ENCODE data around the gene SNX32. TPM values are rescaled to one million over a fixed set of nuclear protein-coding genes. Genes with fewer than 3 reads are reported as not detected.

Gene SNX32
- total RNA-seq (5.9 and 6.0 TPM in 2 replicates), polyA plus RNA-seq (13.2 and 21.4 TPM in 2 replicates)

GRCh38 chr11:65833297-65834030 lies at the start of gene SNX32:
TSS of gene SNX32 (plus strand) at chr11:65833963. CDS start at chr11:65834066, 103 bp downstream.
- Histone ChIP-seq H3K4me1 (ENCODE audit: low read depth) (no peaks in the 10 kb centered on the region), H3K9me3 (ENCODE audit: low read depth) (no peaks in the 10 kb centered on the region), H3K27me3 (no peaks in the 10 kb centered on the region), H3K4me3 (peak within 1 kb of the TSS; percentile 48), H3K27ac (no peak within 1 kb of the TSS), H3K36me3 (no peaks in the 10 kb centered on the region)
- peak; percentile 96 for DNase-seq (ENCODE audit: low read depth in 1 of 2, low spot score in 1 of 2)
- TF ChIP-seq, protein P1, sequence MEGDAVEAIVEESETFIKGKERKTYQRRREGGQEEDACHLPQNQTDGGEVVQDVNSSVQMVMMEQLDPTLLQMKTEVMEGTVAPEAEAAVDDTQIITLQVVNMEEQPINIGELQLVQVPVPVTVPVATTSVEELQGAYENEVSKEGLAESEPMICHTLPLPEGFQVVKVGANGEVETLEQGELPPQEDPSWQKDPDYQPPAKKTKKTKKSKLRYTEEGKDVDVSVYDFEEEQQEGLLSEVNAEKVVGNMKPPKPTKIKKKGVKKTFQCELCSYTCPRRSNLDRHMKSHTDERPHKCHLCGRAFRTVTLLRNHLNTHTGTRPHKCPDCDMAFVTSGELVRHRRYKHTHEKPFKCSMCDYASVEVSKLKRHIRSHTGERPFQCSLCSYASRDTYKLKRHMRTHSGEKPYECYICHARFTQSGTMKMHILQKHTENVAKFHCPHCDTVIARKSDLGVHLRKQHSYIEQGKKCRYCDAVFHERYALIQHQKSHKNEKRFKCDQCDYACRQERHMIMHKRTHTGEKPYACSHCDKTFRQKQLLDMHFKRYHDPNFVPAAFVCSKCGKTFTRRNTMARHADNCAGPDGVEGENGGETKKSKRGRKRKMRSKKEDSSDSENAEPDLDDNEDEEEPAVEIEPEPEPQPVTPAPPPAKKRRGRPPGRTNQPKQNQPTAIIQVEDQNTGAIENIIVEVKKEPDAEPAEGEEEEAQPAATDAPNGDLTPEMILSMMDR (IDR thresholded peaks at IDR 0.05; ENCODE audit: low read depth, low read length): no peak

DNA sequence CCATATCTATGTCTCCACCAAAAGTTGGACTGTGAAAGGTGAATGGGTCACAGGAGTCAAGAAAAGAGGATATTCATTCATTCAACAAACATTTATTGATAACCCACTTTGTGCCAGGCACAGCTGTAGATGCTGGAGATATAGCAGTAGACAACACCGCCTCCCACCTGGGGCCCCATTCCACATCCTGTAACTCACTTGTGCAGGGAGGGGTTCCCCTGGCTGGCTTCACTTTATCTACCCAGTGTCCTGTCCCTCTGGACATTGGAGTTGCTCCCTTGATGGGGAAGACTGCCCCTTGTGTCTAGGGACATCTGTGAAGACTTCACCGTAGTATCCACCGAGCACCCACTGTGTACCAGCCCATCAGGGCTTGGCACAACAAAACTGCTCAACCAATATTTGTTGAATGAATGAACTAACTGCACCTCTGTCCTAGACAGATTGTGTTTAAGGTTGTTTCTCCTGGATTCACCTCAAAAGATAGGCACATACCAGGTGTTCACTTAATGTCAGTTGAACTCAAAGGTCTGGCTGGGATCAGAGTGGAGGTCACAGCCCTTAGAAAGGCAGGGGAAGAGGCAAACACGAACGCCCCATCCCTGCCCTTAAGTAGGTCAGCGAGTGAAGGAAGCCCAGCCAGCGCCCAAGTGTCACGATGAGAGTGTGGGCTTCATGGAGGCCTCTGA lies 48.3 kb upstream of the SNX32 start:
- H3K4me3 ChIP-seq: no peak overlapping the region
- TF ChIP-seq, protein P1 (IDR thresholded peaks at IDR 0.05; ENCODE audit: low read depth, low read length): no peak
- peaks cover 57% of the 10 kb centered on the region for H3K27me3 ChIP-seq
- H3K27ac ChIP-seq: no peak overlapping the region
- no peaks in the 10 kb centered on the region for H3K4me1 ChIP-seq (ENCODE audit: low read depth)
- no peak for DNase-seq (ENCODE audit: low read depth in 1 of 2, low spot score in 1 of 2)
- H3K9me3 ChIP-seq (ENCODE audit: low read depth): no peaks in the 10 kb centered on the region
- no peaks in the 10 kb centered on the region for H3K36me3 ChIP-seq

GRCh38 chr11:65786008-65786785 lies 47.6 kb upstream of the SNX32 start:
- Histone ChIP-seq H3K36me3 (no peaks in the 10 kb centered on the region), H3K9me3 (ENCODE audit: low read depth) (no peaks in the 10 kb centered on the region), H3K4me3 (peak overlapping the region; percentile 20), H3K27ac (no peak overlapping the region), H3K27me3 (peaks cover 57% of the 10 kb centered on the region), H3K4me1 (ENCODE audit: low read depth) (no peaks in the 10 kb centered on the region)
- no peak for DNase-seq (ENCODE audit: low read depth in 1 of 2, low spot score in 1 of 2)
- TF ChIP-seq, protein P1 (IDR thresholded peaks at IDR 0.05; ENCODE audit: low read depth, low read length): no peak

GRCh38 chr11:65786786-65787636 lies 46.8 kb upstream of the SNX32 start, which contains the start of gene OVOL1:
TSS of gene OVOL1 (plus strand) at chr11:65787063. CDS start at chr11:65787374, 311 bp downstream.
- Histone ChIP-seq H3K9me3 (ENCODE audit: low read depth) (no peaks in the 10 kb centered on the region), H3K4me3 (peak within 1 kb of the TSS; percentile 20), H3K27ac (no peak within 1 kb of the TSS), H3K27me3 (peaks cover 57% of the 10 kb centered on the region), H3K36me3 (no peaks in the 10 kb centered on the region), H3K4me1 (ENCODE audit: low read depth) (no peaks in the 10 kb centered on the region)
- TF ChIP-seq, protein P1 (IDR thresholded peaks at IDR 0.05; ENCODE audit: low read depth, low read length): no peak
- no peak for DNase-seq (ENCODE audit: low read depth in 1 of 2, low spot score in 1 of 2)
